ENCODE data around the gene HDAC3.

HDAC3 gene

DNA sequence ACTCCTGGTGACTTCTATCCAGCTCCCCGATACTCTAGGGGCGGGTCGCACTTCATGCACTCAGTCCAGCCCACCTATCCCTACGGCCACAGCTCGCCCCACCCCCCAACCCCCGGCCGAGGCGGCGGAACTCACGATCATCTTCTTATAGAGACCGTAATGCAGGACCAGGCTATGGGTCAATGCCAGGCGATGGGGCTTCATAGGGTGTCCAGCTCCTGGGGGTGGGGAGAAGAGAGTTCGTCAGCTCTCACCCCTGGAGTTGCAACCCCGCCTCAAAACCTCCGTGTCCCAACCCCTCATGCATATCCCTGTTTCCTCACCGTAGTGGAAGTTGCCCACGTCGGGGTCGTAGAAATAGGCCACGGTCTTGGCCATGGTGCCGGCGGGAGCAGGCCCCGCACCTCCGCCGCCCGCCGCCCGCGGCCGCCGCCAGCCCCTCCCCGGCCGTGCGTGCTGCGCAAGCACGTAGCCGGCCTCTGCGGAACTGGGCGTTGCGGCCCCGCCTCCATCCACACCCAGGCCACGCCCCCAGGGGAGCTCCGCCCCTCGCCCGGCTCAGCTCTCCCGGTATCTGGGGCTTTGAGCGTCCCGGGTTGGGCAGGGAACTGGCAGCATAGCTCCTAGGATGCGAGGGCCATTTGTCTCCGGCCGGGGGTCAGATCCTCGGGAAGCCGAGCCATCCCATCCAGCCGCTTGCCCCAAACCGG, at the start of gene HDAC3, which contains the start of gene RELL2:
HDAC3 (minus strand) TSS at position 437 of the 710 bp plus-strand sequence; CDS start at position 378, 59 bp downstream.
RELL2 (plus strand) TSS at position 585 of the 710 bp plus-strand sequence. CDS start 1,229 bp downstream, outside the sequence.
- TF ChIP-seq, protein P1, sequence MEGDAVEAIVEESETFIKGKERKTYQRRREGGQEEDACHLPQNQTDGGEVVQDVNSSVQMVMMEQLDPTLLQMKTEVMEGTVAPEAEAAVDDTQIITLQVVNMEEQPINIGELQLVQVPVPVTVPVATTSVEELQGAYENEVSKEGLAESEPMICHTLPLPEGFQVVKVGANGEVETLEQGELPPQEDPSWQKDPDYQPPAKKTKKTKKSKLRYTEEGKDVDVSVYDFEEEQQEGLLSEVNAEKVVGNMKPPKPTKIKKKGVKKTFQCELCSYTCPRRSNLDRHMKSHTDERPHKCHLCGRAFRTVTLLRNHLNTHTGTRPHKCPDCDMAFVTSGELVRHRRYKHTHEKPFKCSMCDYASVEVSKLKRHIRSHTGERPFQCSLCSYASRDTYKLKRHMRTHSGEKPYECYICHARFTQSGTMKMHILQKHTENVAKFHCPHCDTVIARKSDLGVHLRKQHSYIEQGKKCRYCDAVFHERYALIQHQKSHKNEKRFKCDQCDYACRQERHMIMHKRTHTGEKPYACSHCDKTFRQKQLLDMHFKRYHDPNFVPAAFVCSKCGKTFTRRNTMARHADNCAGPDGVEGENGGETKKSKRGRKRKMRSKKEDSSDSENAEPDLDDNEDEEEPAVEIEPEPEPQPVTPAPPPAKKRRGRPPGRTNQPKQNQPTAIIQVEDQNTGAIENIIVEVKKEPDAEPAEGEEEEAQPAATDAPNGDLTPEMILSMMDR (conservative IDR thresholded peaks at IDR 0.05; ENCODE audit: low read depth, low read length) = no peak
- DNase-seq (ENCODE audit: low read depth) = peak; percentile 45
- H3K4me3 ChIP-seq (ENCODE audit: low read length) = peak within 1 kb of the TSS; percentile 99

DNA sequence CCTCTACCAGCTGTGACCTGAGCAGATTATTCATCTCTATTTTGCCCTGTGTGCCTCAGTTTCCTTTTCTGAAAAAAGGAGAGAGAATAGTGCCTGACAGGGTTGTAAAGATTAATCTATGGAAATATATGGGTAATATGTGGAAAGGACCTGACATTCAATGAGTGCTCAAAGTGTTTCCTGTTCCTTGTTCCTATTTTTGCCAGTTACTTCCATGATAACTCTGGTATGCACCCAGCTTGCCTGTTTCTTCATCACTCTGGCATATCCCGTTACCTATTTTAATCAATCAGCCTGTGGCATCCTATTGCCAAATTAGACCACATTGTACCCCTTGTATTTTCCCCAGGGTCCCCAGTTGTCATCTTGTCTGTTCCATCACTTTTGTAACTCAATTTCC, 48.9 kb upstream of the HDAC3 start:
- DNase-seq (ENCODE audit: low read depth) = no peak
- TF ChIP-seq, protein P1 (conservative IDR thresholded peaks at IDR 0.05; ENCODE audit: low read depth, low read length) = no peak
- no peak overlapping the region for H3K4me3 ChIP-seq (ENCODE audit: low read length)

DNA sequence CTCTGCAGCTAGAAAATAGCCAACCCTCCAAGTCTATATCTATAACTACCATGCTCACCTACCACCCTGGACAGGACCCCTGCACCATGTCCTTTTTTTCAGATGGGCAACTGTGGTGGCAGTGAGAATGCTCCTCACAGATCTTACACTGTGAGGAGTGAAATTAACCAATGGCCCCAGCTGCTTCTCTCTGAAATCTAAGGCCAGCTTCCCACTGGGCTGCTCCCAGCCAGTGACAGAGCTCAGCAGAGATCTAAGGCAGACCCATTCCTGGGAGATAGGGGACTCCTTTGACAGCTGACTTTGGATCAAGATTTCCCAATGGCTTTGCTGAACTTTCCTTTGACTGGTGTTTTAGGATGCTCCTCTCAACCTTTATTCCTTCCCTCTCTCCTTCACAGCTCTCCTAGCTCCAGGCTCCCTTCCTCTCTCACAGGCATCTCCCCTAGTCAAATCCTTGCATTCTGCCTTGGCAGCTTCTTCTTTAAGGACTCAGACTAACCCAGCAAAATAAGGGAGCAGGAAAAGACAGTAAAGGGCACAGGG, 47.0 kb upstream of the HDAC3 start:
- DNase-seq (ENCODE audit: low read depth) = no peak
- TF ChIP-seq, protein P1 (conservative IDR thresholded peaks at IDR 0.05; ENCODE audit: low read depth, low read length) = no peak
- no peak overlapping the region for H3K4me3 ChIP-seq (ENCODE audit: low read length)

DNA sequence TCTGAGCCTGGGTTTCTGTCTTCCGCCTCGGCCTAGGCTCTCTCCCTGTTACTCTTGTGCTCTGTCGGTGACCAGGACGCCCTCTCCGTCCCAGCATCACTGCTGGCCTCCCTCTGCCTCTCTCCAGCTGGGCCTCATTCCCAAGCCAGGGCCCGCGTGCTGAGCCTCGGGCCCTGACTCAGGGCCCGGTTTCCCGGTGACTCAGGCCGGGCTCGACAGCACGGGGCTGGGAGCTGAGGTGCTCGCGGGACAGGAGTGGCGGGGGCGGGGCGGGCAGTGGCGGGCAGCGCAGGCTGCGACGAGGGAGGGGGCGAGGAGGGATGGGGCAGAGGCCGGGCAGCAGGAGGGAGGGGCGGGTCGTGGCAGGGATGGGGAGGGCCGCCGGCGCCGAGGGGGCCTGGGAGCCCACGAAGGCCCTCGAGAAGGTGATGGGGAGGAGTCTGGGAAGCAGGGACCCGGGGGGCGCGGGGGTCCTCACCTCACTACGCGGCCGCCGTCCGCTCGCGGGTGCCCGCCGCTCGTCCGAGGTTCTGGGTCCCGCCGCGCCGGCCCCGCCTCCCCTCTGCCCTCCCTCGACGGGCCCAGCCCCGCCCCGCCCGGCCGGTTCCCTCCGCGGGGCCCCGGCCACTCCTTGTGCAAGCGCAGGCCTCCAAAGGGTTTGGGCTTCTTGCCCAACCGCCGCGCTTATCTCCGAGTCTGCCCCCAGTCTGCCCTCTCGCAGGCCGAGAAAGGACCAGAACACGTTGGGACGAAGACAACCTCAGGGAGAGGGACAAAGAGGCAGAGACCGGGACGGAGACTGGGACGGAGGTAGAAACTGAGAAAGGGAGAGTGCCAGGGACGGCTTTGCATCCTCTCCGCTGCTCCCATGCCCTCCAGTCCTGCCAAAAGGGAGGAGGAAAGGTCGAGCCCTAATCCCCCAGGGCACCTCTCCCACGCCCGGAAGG, 45.3 kb upstream of the HDAC3 start, which contains the start of gene ARAP3:
ARAP3 (minus strand) TSS at position 536 of the 947 bp plus-strand sequence. CDS start 1,744 bp downstream, outside the sequence.
- DNase-seq (ENCODE audit: low read depth) = peak; percentile 78
- TF ChIP-seq, protein P1 (conservative IDR thresholded peaks at IDR 0.05; ENCODE audit: low read depth, low read length) = no peak
- peak within 1 kb of the TSS; percentile 33 for H3K4me3 ChIP-seq (ENCODE audit: low read length)

DNA sequence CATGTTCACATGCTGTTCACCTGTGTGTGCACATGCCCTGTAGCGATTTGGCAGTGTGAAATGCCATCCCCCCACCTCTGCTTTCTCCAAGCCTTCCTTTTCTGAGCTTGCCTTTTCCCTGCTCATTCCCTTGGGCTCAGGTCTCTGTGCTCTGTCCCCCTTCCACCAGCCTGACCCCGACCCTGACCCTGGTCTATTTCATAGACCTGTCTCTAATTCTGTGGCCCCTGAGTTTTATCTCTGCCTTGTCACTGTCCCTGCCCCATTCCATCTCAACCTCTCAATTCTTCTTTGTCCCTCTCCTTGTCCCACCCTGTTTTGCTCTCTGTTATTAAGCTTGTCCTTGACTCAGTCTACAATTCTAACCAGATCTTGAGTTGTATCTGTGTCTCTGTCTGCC, 44.6 kb upstream of the HDAC3 start:
- TF ChIP-seq, protein P1 (conservative IDR thresholded peaks at IDR 0.05; ENCODE audit: low read depth, low read length) = no peak
- no peak for DNase-seq (ENCODE audit: low read depth)
- peak overlapping the region; percentile 25 for H3K4me3 ChIP-seq (ENCODE audit: low read length)

DNA sequence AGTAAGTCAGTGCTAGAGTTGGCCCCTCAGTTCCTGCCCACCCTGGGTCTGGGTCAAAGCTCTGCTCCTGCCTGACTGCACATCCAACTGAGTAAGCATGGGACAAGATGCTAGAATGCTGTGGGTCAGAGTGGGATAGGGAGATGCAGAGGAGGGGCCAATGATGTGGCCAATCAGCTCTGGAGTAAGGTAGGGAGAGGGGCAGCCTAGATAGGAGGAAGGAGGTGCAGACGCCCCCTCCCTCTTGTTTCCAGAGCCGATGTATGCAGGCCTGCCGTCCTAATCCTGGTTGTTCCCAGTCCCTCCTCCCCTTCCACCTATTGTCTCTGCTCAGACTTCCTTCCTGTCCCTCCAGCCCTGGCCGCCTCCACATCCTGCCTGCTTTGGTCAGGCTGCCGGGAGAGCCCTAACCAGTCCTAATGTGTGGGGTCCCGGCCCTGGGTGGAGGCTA, 44.1 kb upstream of the HDAC3 start:
- TF ChIP-seq, protein P1 (conservative IDR thresholded peaks at IDR 0.05; ENCODE audit: low read depth, low read length) = no peak
- DNase-seq (ENCODE audit: low read depth) = no peak
- peak overlapping the region; percentile 25 for H3K4me3 ChIP-seq (ENCODE audit: low read length)
